ENCODE data around the gene C19orf53. TPM values are rescaled to one million over a fixed set of nuclear protein-coding genes. Genes with fewer than 3 reads are reported as not detected.
"Not testable (repeated sequence)": the region's sequence is repeated elsewhere in the genome, so short reads cannot be mapped to it uniquely, and the experiment has no call there.

C19orf53 gene
- 115 and 182 TPM in 2 replicates for total RNA-seq (2014; rRNA removed; shearing (Covaris generic))

DNA sequence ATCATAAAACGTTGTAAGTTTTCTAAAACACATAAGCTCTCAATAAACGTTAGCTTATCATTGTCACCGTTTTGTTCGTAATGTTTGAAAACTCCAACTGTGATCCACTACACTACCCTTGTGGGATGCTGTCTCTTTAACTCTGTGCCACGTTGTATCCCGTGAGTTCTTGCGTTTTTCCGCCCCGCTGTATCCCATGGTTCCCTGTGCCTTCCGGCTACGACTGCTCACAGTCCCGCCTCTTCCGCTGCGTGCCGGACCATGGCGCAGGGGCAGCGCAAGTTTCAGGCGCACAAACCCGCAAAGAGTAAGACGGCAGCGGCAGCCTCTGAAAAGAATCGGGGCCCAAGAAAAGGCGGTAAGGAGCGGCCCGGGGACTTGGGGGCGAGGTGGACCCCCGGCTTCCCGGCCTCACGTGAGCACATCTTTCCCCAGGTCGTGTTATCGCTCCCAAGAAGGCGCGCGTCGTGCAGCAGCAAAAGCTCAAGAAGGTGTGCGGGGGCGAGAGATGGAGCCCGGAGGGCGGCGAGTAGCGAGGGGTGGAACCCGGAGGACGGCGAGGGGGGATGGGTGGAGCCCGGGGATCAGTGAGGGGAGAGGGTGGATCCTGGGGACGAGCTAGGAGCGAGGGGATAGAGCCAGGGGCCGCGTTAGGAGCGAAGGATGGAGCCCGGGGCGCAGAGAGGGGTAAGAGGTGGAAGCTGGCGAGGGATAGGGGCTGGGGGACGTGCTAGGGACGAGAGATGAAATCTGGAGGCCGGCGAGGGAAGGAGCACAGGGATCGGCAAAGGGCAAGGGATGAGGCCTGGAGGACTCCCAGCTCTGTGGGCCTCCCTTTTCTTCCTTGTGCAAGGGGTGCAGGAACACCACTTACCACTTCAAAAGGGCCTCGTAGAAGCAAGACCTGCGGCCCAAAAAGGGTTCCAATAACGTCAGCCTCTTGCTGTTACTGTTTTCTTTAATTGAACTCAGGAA, at the start of gene C19orf53:
Gene C19orf53 (plus strand): TSS at position 240 of the 975 bp plus-strand sequence. CDS start 22 bp downstream, at position 262.
- peak; percentile 81 for DNase-seq (ENCODE audit: low spot score)

GRCh38 chr19:13726323-13726722, 47.9 kb upstream of the C19orf53 start:
- no peak for DNase-seq (ENCODE audit: low spot score)

DNA sequence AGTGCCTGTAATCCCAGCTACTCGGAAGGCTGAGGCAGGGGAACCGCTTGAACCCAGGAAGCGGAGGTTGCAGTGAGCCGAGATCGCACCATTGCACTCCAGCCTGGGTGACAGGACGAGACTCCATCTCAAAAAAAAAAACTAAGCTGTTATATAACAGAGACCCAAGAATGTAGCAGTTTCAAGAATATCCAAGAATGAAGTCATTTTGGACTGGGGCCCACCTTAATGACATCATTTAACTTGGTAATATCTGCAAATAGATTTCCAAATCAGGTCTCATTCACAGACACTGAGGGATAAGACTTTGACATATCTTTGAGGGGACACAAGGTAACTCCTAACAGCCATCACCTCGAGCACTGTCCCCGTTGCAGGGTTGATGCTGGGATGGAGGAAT, 46.5 kb upstream of the C19orf53 start:
- DNase-seq (ENCODE audit: low spot score), result no peak

DNA sequence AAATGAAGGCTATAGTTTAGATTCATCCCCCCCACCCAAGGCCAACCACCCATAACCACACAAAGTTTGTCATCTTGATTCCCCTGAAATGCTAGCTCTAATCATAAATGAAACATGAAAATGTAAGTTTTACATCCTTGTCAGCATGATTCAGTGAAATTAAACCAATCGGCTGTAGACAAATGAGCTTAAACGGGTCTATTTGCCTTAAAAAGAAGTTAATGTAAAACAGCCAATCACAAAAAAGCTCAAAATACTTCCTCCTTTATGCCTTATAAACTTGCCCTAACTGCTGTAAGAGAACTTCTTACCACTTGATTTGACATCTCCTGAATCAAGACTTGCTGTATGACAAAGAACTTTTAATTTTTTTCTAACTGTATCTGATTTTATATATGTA, 44.4 kb upstream of the C19orf53 start:
- no peak for DNase-seq (ENCODE audit: low spot score)

GRCh38 chr19:13731147-13731964, 42.9 kb upstream of the C19orf53 start:
- DNase-seq (ENCODE audit: low spot score), result peak; percentile 91

DNA sequence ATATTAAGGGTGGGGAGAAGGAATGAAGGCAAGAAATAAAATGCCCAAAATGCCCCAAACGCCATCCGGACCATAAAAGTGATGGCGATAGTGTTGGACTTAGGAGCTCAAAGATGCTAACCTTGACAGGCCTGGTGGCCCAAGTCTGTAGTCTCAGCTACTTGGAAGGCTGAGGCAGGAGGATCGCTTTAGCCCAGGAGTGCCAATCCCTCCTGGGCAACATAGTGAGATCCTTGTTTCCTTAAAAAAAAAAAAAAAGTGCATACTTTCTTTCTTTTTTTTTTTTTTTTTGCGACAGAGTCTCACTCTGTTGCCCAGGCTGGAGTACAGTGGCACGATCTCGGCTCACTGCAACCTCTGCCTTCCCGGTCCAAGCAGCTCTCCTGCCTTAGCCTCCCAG, 41.9 kb upstream of the C19orf53 start:
- no peak for DNase-seq (ENCODE audit: low spot score)

DNA sequence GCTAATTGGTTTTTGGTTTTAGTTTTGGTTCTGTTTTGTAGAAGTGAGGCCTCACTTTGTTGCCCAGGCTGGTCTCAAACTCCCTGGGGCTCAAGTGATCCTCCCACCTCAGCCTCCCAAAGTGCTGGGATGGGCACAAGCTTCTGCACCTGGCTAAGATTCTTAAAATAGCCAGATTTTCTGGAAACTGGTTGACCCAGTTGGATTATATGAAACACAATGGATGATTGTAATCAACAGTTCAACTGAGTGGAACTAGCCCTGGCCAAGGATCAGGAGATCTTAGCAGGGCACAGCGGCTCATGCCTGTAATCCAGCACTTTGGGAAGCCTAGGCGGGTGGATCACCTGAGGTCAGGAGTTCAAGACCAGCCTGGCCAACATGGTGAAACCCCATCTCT, 39.5 kb upstream of the C19orf53 start:
- no peak for DNase-seq (ENCODE audit: low spot score)

DNA sequence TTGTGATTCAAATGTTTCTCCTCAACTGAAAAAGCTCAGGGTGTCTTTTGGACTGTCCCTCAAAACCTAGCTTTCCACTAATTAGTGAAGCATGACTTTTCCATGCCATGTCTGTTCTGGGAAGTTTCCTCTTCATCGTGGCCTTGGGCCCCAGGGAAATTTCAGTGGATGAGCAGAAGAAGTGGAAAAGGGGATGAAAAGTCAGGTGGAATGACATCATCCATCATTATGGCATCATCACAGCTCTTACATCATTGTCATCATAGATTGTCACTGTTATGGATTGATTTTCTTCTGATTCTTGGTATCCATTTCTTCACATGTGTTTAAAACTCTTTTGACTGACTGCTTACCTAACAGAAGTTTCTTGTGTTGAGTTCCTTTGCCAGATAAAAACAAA, 36.2 kb upstream of the C19orf53 start:
- DNase-seq (ENCODE audit: low spot score), result no peak

DNA sequence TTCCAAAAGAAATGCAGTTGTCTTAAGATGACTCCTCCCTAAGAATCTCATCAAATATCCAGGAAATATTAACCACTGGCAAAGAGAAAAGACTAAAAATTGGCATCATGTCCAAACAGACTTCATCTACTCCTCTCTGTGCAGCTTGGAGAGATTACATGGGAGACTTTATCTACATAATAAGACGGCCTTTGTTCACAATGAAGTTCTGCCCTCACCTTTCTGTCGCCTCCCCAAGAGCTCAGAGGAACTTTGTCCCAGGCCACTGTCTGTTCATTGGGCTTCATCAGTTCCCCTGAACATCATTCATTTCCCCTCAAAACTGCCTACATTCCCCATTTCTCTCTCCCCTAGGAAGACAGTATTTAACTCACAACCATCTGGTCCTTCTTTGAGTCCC, 32.4 kb upstream of the C19orf53 start:
- no peak for DNase-seq (ENCODE audit: low spot score)

GRCh38 chr19:13742756-13743155, 31.5 kb upstream of the C19orf53 start:
- DNase-seq (ENCODE audit: low spot score), result peak; percentile 15

- no peak for DNase-seq (ENCODE audit: low spot score)
Measured at GRCh38 chr19:13744174-13744573, 30.1 kb upstream of the C19orf53 start.

GRCh38 chr19:13747098-13747453, 27.2 kb upstream of the C19orf53 start:
- no peak for DNase-seq (ENCODE audit: low spot score)

- DNase-seq (ENCODE audit: low spot score), result peak; percentile 20
Measured at GRCh38 chr19:13748169-13748828, 26.0 kb upstream of the C19orf53 start.

DNA sequence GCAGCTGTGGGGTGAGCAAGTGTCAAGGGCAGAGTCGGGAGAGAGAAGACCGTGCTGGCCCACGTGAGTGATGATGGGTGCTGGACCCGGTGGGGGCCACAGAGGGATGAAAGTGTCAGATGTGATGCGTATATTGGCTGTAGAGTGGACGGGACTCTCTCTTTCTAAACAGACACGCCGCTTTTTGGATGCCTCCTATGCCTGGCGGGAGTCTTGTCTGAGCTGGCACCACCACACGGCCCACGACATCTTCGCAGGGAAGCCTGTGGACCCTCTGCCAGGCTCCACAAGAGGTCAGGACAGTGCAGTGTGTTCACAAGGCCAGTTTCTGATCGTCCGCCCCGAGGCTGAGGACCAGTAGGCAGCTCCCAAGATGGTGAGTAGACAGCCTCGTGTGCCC, 22.8 kb upstream of the C19orf53 start:
- DNase-seq (ENCODE audit: low spot score), result no peak

GRCh38 chr19:13753622-13754021, 20.6 kb upstream of the C19orf53 start:
- DNase-seq (ENCODE audit: low spot score), result not testable (repeated sequence)

GRCh38 chr19:13756210-13756609, 18.0 kb upstream of the C19orf53 start:
- DNase-seq (ENCODE audit: low spot score), result no peak

DNA sequence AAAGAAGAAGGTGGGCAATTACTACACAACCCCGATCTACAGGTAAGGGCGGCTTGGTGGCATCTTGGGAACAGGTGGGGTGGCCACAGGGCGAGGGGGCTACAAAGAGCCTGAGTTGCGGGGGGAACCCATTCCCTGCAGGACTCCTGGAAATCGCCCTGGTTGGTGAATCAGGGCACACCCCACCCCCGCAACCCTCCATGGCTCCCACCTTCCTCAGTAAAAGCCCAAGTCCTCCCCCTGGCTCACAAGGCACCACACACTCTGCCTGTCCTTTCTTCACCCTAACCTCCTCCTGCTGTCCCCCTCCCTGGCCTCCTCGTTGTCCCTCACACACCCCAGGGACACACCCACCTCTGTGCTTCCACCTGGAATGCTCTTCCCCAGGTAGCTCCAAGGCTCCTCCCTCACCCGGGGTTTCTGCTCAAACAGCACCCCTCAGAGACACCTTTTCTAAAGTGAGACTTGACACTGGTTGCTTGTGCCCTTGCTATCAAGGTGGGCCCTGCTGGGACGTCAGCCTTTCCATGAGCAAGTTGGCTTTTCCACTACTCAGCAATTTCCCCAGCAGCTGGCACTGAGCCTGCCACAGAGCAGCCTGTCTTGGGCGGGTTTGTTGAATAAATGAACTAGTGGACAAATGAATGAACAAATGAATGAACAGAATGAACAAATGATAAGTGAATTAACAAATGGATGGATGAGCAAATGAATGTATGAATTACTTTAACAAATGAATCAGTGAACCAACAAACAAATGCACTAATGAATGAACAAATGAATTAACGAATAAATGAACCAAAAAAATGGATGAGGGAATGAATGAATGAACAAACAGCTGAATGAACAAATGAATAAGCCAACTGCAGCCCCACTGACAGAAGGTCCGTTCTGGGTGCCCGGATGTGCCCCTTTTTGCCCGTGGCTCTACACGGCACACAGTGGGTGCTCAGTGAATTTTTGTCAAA, 16.2 kb upstream of the C19orf53 start:
- no peak for DNase-seq (ENCODE audit: low spot score)

GRCh38 chr19:13758795-13759194, 15.5 kb upstream of the C19orf53 start:
- DNase-seq (ENCODE audit: low spot score), result no peak

DNA sequence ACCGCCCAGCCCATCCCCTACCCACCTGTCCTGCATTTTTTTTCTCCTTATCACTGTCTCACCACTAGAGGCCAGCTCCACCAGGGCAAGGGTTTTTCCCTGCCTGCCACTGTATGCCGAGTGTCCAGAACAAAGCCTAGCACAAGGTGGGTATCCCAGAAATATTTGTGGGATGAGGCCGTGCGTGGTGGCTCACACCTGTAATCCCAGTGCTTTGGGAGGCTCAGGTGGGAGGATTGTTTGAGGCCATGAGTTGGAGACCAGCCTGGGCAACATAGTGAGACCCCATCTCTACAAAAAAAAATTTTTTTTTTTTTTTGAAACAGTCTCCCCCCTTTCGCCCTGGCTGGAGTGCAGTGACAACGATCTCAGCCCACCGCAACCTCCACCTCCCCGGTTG, 12.8 kb upstream of the C19orf53 start:
- peak; percentile 7 for DNase-seq (ENCODE audit: low spot score)

DNA sequence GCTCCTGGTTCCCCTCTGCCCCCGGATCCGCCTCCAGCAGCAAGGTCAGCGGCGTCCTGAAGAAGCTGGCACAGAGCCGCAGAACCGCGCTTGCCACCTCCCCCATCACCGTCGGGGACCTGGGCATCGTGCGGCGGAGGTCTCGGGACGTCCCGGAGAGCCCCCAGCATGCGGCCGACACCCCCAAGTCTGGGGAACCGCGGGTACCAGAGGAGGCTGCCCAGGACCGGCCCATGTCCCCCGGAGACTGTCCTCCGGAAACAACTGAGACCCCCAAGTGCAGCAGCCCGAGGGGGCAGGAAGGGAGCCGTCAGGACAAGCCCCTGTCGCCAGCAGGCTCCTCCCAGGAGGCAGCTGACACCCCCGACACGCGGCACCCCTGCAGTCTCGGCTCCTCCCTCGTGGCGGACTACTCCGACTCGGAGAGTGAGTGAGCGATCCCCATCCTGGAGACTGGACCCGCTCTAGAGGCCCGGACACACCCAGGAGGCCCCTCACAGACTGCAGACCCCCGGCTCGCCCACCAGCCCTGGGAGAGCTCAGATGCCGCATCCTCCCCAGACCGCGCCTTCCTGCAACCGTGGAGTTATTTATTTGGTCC, 11.5 kb upstream of the C19orf53 start:
- no peak for DNase-seq (ENCODE audit: low spot score)

All from HT-29 (cell line).